Measurements from ENCODE around the gene CPLANE2. TPM values are rescaled to one million over a fixed set of nuclear protein-coding genes. Genes with fewer than 3 reads are reported as not detected.
"Not testable (repeated sequence)": the region's sequence is repeated elsewhere in the genome, so short reads cannot be mapped to it uniquely, and the experiment has no call there.

The CPLANE2 gene
- total RNA-seq, 2 experiments from 2014 or later = 2.6 to 3.2 TPM

DNA sequence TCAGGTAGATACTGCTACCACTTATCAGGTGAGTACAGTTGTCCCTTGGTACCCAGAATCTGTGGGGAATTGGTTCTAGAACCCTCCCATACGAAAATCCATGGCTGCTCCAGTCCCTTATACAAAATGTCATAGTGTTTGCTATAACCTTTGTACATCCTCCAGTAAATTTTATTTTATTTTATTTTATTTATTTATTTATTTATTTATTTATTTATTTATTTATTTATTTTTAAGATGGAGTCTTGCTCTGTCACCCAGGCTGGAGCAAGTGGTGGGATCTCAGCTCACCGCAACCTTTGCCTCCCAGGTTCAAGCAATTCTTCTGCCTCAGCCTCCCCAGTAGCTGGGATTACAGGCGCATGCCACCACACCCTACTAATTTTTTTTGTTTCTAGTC is 23.4 kb downstream of the CPLANE2 start:
- POLR2A ChIA-PET = not testable (repeated sequence)
- CTCF ChIA-PET = interaction anchor here (1.2 kb wide), 1 partner anchor 31 kb away, joined by 4 read pairs; no protein-coding TSS in a partner anchor

DNA sequence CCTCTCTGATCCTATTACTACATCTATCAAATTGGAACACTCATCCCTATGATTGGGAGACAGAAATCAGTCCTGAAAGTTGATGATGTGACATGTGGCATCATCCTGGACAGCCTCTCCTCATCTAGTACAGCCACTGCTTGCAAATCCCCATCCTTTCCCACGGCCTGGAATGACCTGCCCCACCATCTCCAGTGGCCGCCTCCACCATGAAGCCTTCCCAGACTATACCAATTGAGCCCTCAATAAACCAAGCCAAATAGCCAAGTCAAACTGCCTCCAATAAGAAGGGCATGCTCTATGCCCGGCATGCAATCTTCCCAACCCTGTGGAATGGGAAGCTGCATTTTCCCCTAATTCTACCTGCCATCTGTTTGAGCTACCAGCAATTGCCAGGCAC is 24.0 kb downstream of the CPLANE2 start:
- ChIA-PET POLR2A (no interaction called here), CTCF (interaction anchor here (1.2 kb wide), 1 partner anchor 31 kb away, joined by 4 read pairs; no protein-coding TSS in a partner anchor)

DNA sequence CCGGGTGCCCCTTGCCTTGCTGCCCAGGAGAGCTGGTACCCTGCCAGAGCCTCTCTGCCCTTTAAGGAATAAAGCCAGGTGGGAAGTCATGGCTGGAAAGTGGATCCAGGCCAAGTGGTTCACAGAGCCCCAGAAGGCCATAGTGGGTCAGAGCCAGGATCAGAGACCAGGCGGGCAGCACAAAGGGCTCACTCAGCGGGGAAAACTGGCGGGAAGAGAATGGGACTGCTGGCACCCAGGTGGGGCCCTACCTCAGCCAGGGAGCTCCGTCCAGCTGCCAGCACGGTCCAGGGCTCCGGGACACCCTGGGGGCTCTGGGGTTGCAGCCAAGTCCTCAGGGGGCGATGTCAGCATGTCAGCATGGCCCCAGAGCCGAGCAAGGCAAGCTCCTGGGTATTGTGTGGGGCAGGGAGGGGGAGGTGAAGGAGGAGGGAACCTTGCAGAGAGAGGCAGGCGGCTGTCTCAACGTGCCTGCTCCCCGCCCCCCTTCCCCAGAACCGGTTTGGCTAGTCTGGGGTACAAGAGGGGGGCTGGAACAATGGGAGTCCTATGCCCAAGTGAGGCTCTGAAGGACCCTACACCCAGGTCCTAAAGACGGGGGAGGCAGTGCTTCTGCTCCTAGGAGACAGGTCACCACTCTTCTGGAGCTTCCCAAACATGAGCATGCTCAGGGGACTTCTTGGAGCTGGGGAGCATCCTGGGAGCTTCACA is 24.6 kb downstream of the CPLANE2 start, which contains the start of gene ARHGEF19:
Gene ARHGEF19, minus strand, starts transcription at position 402 of the 711 bp plus-strand sequence. CDS start 3,598 bp downstream, outside the sequence.
- ChIA-PET POLR2A (no interaction called here), CTCF (interaction anchor here (1.2 kb wide), 1 partner anchor 32 kb away, joined by 4 read pairs; no protein-coding TSS in a partner anchor)

DNA sequence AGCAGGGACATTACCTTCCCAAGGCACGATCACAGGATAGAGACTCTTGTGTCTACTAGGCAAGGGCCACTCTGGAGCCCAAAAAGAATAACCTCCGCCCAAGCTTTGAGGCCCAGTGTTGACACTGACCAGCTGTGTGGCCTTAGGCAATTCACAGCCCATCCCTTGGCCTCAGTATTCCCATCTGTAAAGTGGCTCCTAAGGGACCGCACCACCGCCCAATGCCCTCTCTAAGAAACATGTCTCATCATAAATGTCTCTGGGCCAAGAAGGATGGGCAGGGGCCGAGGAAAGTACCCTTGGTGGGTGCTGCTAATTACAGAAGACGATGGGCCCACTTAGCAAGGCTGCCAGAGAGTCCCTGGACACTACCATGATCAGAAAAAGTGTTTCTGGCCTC is 25.2 kb downstream of the CPLANE2 start:
- CTCF ChIA-PET = no interaction called here
- POLR2A ChIA-PET = no interaction called here

DNA sequence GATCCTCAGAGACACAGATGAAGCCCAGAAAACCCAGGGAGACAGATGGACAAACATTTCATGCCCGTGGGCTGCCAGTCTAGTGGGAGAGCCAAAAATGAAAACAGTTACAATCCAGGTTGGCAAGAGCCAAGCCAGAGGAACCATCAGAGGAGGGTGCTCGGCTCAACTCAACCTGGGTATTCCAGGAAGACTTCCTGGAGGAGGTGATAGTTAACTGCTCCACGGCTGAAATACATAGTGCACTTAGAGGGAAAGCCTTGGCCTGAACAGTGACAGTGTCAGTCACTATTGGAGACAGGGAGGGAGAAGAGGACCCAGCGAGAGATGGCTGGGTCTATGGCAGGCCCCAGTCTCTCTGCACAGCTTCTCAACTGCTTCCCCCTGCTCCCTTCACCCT is 26.4 kb downstream of the CPLANE2 start:
- CTCF ChIA-PET = no interaction called here
- POLR2A ChIA-PET = no interaction called here

DNA sequence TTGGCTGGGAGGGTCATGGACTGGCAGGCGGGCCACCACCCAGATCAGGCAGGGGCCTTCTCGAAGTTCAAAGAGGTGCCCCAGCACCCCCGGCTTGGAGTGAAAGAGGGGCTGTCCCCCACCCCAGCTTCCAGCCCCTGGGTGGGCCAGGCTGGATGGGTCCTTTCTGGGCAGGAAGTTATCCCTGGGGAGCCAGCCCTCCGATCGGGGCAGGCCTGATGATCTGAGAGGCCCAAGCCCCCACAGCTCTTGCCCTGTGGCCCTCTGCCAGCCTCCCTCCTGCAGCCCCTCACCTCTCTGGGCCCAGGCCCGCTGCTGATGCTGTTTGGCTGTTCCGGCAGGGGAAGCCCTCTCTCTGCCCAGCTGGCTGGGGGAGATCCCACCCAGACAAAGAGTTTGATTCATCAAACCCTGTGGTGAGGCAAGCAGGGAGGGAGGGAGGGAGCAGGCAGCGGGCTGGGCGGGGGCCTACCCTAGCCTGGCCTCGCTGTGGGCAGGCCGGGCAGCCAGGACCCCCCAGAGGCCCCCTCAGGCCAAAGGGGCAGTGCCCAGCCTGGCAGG is 27.1 kb downstream of the CPLANE2 start:
- ChIA-PET POLR2A (no interaction called here), CTCF (no interaction called here)

DNA sequence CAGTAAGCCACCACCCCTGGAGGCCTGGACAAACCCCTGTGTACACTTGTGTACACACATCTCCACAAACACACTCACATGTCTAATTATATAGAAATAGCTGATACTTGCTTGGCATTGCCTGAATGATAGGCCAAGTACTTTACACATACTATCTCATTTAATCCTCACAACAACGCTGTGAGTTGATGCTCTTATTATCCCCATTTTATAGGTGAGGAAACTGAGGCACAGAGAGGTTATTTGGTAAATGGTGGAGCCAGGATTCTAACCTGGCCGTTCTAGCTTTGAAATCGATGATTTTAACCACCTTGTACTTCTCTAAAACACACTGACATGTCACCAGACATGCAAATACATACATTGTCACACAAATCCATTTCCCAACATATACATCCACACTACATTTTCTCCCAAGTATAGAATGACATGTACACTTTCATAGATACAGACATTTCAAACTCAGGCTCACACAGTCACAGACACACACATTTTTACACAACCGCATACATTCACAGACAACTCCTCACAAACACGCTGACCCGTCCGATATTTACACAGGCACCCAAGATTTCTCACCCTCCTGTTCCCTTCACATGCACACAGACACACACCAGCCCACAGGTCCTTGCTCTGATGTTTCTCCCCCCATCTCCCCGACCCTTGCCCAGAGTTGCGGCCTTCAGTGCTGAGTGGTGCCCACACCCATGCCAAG is 27.7 kb downstream of the CPLANE2 start:
- POLR2A ChIA-PET = no interaction called here
- CTCF ChIA-PET = no interaction called here

DNA sequence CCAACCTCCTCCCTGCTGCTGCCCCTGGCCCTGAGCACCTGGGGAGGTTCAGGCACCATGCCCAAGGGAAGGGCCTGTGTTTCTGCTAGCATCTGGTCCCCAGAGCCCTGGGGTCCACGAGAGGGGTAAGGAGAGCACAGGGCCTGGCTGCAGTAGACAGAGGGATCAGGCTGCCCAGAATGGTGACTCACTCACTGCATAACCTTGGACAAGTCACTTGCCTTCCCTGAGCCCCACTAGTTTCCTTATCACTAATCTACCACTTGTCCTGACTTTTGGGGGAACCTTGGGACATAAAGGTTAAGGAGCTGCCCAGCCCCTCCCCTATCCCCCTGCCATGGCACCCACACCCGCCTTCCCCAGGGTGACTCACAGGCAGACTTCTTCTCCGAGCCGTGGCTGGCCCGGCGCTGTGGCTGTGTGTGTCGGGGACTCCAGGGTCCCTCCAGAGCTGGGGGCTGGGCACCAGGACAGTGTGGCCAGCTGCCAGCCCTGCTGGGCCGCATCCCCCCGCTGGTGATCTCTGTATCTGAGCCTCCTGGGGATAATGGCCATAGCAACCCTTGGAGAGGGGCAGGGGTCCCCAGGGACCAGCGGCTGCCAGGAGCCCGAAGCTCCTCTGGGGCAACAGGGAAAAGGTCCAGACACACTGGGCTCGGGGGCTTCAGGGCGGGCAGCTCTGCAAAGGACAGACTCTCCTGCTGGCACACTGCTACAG is 28.6 kb downstream of the CPLANE2 start:
- CTCF ChIA-PET = no interaction called here

DNA sequence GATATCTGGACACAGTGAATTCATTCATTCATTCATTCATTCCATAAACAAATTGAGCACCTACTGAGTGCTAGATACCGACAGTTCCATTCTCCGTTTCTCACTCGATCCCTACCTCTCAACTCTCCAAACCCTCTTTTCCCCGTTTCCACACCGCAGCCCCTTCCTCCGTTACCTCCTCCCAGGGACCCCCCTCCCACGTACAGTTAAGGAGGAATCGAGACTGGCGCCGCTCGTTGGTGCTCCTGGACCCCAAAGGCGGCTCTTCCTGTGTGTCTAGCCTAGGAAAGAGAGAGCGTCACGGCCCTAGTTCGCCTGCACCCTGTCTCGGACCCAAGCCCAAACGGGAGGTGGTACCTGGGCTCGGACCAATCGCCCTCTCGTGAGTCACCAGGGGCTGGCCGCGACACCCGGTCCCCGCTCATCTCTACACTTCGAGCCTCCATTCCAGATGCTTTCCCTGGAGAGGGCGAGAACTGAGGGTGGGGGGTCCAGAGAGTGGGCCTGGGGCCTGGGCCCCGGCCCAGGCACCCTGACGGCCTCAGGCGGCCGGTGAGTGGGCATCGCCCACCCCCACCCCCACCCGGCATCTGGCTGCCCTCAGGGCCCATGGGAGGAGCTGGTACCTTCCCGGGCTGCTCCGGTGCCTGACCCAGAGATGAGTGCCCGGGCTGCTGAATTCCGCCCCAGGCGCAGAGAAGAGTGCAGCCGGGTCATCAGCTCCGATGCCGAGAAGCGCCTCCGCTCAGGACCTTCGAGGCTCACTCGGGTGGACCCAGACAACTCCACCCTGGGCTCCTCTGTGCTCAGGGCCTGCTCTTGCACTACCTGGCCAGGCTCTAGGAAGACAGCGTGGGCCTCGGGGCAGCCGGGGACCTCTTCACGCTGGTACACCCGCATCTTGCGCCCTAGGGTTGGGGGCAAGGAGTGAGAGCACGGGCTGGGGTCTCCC is 29.4 kb downstream of the CPLANE2 start:
- POLR2A ChIA-PET = interaction anchor here (0.6 to 1.4 kb wide), 5 partner anchors 9 to 181 kb away, joined by 3 to 10 read pairs (median 4); partner anchors contain the start of gene CPLANE2
- CTCF ChIA-PET = interaction anchor here (1.0 to 1.3 kb wide), 2 partner anchors 10 to 36 kb away, joined by 3 to 4 read pairs; no protein-coding TSS in a partner anchor

More for the DNA sequence above, 28.6 kb downstream of the CPLANE2 start:
- POLR2A ChIA-PET = no interaction called here

DNA sequence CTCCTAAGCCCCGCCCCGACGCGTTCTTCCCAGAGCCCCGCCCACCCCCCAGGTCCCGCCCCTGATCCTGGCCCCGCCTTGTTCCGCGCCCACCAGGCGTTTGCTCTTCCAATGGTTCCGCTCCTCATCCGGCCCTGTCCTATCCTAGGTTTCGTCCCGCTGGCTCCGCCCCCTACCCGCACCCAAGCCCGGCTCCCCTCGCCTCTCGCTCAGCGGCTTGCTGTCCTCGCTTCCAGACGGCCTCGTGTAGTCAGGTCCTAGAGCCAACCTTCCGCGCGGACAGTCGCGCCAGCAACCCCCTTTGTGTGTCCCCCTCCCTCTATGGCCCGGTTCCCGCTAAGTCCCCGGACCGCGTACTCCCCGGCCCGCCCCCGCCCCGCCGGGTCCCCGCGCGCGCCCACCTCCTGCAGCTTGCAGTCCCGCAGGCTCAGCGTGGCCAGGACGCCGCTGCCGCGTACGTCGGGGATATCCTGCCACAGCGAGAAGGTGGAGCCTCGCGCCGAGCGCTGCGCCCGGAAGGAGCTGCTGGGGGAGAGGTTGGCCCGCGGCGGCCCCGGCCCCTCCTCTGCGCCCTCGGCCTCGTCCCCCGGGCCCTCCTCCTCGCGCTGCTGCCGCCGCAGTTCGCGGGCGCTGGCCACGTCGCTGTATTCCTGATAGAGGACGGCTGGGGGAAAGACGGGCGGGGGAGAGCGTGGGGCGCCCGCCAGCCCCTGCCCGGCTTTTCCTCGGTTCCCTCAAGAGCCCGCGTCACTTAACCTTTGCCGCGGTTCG is 30.3 kb downstream of the CPLANE2 start:
- CTCF ChIA-PET = interaction anchor here (1.0 to 1.3 kb wide), 2 partner anchors 11 to 37 kb away, joined by 3 to 4 read pairs; no protein-coding TSS in a partner anchor
- POLR2A ChIA-PET = interaction anchor here (0.6 to 1.4 kb wide), 5 partner anchors 10 to 181 kb away, joined by 3 to 10 read pairs (median 4); partner anchors contain the start of gene CPLANE2

DNA sequence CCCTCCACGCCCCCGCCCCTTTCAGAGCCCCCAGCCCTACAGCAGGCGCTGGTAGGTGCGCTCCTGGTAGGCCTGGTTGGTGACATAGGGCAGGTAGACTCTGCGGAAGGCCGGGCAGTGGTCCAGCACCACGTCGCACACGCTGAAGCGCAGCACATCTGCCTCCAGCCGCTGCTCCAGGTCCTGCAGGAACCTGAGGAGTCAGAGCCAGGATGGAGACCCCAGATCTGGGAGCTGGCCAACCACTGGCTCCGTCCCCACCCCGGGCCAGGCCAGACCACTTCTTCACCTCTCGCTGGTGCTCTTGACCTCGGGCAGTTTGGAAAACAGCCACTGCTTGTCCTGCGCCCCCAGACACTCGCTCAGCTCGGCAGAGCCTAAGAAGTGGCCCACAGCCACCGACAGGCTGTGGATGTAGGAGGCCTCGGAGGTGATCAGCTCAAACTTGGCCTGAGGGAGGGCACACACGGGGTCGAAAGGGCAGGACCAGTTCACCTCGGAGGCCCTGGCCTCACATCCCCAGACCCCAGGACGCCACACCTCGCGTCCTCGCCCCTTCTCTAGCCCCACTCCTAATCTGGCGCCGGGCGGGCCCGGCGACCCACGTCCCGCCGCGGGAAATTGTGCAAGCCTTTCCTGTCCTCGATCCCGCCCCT is 31.0 kb downstream of the CPLANE2 start:
- POLR2A ChIA-PET = no interaction called here

DNA sequence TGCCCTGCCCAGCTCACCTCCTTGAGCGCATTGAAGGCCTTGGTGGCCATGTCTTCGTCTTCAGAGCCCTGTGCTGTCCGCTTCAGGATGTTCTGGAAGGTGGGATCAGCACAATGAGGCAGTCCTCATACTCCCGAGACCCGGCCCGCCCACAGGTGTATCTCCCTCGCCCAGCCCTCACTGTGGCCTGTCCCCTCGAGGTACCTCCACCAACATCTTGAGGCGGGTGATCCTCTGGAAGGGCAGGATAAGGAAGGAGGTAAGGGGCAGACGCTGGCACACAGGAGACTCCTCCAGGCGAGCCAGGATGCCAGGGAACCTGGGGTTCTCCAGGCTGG is 31.7 kb downstream of the CPLANE2 start:
- CTCF ChIA-PET = interaction anchor here (1.3 to 2.1 kb wide), 2 partner anchors 33 to 39 kb away, joined by 4 to 6 read pairs; no protein-coding TSS in a partner anchor

More for the DNA sequence above, 31.0 kb downstream of the CPLANE2 start:
- CTCF ChIA-PET = interaction anchor here (1.3 kb wide), 1 partner anchor 38 kb away, joined by 4 read pairs; no protein-coding TSS in a partner anchor

DNA sequence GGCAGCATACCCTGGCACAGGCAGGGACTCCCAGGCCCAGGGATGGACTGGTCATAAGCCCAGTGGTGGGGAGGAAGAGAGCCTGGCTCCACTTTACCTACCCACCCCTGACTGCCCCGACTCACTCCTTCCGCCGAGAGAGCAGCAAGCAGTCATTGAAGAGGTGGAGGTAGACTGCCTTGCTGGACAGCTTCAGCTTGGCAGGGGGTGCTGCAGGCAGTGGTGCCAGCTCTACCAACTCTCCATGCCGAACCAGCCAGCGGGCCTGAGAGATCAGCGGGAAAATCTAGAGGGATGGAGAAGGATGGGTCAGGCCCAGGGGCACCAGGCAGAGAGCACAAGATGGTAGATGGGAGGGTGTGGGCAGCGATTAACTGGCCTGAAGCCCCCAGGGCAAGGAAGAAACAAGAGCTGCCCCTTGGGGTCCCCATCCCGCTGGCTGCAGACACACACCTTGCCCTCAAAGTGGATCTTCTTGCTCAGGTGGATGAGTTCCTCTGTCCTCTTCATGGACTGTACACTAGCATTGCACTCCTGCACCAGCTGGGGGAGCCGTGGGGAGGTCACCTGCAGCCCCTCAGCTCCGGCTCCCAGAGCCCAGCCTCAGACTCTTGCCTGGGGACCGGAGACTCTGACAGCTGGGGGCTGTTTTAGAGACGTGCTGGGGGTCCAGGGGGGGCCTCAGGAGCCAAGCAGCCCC is 32.2 kb downstream of the CPLANE2 start:
- ChIA-PET POLR2A (no interaction called here), CTCF (interaction anchor here (1.3 to 2.1 kb wide), 2 partner anchors 33 to 40 kb away, joined by 4 to 6 read pairs; no protein-coding TSS in a partner anchor)

More for the DNA sequence above, 31.7 kb downstream of the CPLANE2 start:
- POLR2A ChIA-PET = no interaction called here

DNA sequence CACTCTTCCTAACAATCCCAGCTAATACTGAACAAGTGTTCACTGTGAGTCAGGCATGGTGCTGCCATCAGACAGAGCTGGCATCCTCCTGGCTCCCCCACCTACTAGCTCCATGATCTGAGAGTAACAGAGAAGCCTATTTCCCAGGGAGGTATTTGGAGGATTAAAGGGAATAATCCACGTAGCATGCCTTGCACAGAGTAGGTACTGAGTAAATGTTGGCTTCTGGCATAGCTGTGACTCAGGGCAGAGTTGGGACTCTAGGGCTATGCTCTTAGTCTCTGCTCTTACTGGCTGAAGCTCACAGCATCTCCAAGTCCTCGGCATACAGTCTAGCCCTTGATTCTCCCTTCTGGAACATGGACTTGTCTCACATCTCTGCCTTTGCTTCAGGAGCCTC is 32.8 kb downstream of the CPLANE2 start:
- POLR2A ChIA-PET = no interaction called here
- CTCF ChIA-PET = interaction anchor here (1.3 to 2.1 kb wide), 2 partner anchors 34 to 40 kb away, joined by 4 to 6 read pairs; no protein-coding TSS in a partner anchor

DNA sequence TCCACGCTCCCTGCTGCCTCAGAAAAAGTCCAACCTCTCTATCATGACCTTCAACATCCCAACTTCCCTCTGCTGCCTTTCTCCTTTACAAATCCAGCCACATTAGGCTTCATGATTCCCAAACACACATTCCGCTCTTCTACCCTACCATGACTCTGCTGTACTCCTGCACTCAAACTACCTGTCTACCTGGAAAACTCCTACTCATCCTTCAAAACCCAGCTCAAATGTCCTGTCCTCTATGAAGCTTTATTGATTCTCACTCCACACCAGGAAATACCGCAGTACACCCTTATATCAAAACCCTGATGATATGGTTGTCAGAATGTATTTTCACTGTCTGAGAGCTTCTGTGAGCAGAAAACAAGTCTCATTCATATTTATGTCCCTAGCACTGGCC is 33.4 kb downstream of the CPLANE2 start:
- CTCF ChIA-PET = interaction anchor here (2.1 kb wide), 1 partner anchor 41 kb away, joined by 6 read pairs; no protein-coding TSS in a partner anchor
- POLR2A ChIA-PET = no interaction called here
